NCI-H2107 (cell line): ENCODE results near the gene LIMS1.
A peak's percentile ranks its signal among the peaks of the same experiment; 100 is the strongest.
"Not testable (repeated sequence)": the region's sequence is repeated elsewhere in the genome, so short reads cannot be mapped to it uniquely, and the experiment has no call there.

ENCODE experiments used
- DNase-seq: peaks from one replicate; lab custom pipeline; 2025; lab: John Stamatoyannopoulos, UW

LIMS1 gene

GRCh38 chr2:108587621-108588020, 53.4 kb downstream of the LIMS1 start:
- DNase-seq: no peak

GRCh38 chr2:108588070-108588668, 53.9 kb downstream of the LIMS1 start:
- DNase-seq: no peak

- DNase-seq: no peak
These were observed 55.1 kb downstream of the LIMS1 start for GRCh38 chr2:108589372-108589771.

- DNase-seq: no peak
These were observed 55.5 kb downstream of the LIMS1 start for GRCh38 chr2:108589781-108590180.

- DNase-seq: no peak
These were observed 56.9 kb downstream of the LIMS1 start for GRCh38 chr2:108591163-108591562.

- DNase-seq: no peak
These were observed 59.4 kb downstream of the LIMS1 start for GRCh38 chr2:108593547-108594098.

- no peak for DNase-seq
These were observed 60.1 kb downstream of the LIMS1 start for GRCh38 chr2:108594132-108594981.

GRCh38 chr2:108594982-108595464, 60.8 kb downstream of the LIMS1 start:
- DNase-seq: no peak

GRCh38 chr2:108595771-108596170, 61.5 kb downstream of the LIMS1 start:
- not testable (repeated sequence) for DNase-seq

- not testable (repeated sequence) for DNase-seq
These were observed 63.0 kb downstream of the LIMS1 start for GRCh38 chr2:108597105-108597744.

GRCh38 chr2:108601199-108601598, 66.9 kb downstream of the LIMS1 start:
- DNase-seq: not testable (repeated sequence)

GRCh38 chr2:108602422-108602821, 68.2 kb downstream of the LIMS1 start:
- no peak for DNase-seq

- no peak for DNase-seq
These were observed 69.9 kb downstream of the LIMS1 start for GRCh38 chr2:108604196-108604595.

GRCh38 chr2:108605947-108606346, 71.7 kb downstream of the LIMS1 start:
- no peak for DNase-seq

GRCh38 chr2:108607706-108608301, 73.5 kb downstream of the LIMS1 start:
- DNase-seq: peak; percentile 22

- no peak for DNase-seq
These were observed 76.8 kb downstream of the LIMS1 start for GRCh38 chr2:108611021-108611420.

- no peak for DNase-seq
These were observed 77.9 kb downstream of the LIMS1 start for GRCh38 chr2:108612153-108612513.

- no peak for DNase-seq
These were observed 78.4 kb downstream of the LIMS1 start for GRCh38 chr2:108612514-108613183.

- no peak for DNase-seq
These were observed 79.2 kb downstream of the LIMS1 start for GRCh38 chr2:108613261-108614042.

- no peak for DNase-seq
These were observed 79.8 kb downstream of the LIMS1 start for GRCh38 chr2:108614043-108614545.

GRCh38 chr2:108614659-108615058, 80.4 kb downstream of the LIMS1 start:
- DNase-seq: no peak
